ENCODE data around the gene TMEM250.

Gene TMEM250

GRCh38 chr9:136147890-136148714 lies 29.4 kb upstream of the TMEM250 start:
- no peak for DNase-seq (ENCODE audit: low read depth in 2 of 2)

DNA sequence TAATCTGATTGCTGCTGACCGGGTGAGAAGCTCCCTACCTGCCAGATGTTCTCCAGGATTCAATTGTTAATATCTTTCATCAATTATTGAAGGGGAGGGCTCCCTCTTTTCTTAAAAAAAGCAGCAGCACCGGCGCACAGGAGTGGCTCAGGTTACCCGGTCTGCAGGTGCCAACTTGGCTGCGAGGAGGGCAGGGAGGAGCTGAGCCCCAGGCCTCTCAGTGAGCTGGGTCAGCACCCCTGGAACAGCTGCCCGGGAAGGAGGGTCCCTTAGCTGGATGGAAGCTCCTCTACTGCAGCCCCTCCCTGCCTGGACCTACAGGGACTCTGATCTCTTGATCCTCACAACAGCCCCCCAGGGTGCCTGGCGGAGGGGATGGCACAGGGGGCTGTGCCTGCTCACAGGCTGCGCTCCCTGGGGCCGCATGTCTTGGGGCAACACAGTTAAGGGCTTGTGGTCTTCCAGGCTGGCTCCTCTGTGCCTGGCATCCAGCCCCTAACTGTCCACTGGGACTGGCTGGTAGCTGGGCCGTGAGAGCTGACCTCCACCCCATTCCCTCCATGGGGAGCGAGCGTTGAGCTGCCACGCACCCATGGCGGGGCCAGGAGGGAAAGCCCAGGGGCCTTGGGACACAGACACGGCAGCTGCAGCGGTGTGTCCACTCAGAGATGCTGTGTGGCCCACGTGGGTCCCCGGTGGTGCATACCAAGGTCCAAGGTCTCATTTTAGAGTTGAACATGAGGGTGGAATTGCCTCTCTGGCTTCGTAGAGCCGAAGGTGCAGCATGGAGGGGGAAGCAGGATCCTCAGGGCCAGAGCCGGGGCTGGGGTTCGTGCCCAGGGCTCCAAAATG lies 28.6 kb upstream of the TMEM250 start:
- no peak for DNase-seq (ENCODE audit: low read depth in 2 of 2)

DNA sequence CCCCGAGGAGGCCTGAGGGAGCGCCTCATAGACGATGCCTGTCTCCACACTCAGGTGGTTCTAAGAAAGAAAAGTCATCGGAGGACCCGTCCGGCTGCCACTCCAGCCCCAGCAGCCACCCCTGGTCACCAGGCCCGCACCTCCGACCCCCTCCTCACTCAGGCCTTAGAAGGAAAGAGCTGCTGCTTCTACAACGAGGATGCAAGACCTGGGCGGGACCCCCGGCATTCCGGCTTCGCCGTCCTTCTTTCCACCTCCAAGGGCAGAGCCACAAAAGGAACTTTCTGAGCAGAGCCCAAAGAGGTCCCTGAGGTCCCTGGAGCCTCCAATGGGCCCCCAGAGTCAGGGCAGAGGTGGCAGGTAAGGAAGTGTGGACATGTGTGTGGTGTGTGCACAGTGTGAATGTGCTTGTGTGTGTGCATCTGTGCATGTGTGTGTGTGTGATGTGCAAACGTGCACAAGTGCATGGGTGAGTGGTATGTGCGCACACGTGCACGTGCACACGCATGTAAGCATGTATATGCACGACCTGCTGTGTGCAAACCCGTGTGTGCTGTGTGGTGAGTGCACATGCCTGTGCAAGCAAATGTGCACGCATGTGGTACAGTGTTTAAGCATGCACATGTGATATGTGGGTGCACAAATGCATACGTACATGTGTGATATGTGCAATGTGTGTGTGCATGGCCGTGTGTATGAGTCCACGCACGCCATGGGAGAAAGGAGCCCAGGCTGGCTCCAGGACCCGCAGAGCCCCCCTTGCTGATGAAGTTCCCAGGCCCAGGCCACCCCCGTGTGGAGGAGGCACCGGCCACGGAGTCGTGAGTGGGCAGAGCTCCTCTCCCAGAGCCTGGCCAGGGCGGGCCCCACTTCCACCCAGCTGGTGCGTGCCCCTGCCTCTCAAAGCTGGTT lies 27.7 kb upstream of the TMEM250 start:
- DNase-seq (ENCODE audit: low read depth in 2 of 2): no peak

DNA sequence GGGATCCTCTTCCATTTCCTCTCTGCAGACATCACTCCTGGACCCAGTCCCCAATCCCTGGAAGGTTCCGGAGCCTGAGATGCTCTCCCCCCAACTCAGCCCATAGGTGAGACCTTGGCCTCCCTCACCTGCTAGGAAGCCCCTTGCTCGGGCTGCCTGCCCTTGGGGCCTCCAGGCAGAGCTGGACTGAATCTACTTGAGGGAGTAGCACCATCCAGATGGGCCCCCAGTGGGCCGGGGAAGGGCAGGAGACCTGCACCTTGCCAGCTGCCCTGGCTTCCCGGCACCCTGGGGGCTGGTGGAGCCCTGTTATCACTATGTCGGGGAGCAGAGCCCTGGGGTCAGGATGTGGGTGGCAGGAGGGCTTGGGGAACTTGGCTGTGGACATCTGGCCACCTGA lies 26.9 kb upstream of the TMEM250 start:
- no peak for DNase-seq (ENCODE audit: low read depth in 2 of 2)

- no peak for DNase-seq (ENCODE audit: low read depth in 2 of 2)
Observed at GRCh38 chr9:136144450-136144849, 25.8 kb upstream of the TMEM250 start.

GRCh38 chr9:136143215-136144001 lies 24.7 kb upstream of the TMEM250 start:
- no peak for DNase-seq (ENCODE audit: low read depth in 2 of 2)

- DNase-seq (ENCODE audit: low read depth in 2 of 2): no peak
Observed at GRCh38 chr9:136142859-136143214, 24.2 kb upstream of the TMEM250 start.

DNA sequence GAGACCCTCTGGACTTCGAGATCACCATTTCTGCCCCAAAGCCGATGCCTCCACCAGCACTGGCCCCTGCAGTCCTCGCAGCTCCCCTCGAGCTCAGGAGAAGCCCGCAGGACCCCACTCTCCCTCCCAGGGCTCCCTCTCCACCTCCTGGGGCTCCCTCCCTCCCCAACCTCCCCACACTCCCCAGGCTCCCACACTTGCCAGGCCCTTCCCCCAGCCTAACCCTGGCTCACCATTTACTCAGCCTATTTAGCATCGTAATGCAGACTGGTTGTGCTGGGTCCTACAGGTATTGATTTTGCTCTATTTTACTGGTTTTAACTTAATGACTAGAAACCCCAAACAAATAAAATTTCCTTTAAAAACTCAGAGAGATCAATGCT lies 23.7 kb upstream of the TMEM250 start:
- DNase-seq (ENCODE audit: low read depth in 2 of 2): no peak

DNA sequence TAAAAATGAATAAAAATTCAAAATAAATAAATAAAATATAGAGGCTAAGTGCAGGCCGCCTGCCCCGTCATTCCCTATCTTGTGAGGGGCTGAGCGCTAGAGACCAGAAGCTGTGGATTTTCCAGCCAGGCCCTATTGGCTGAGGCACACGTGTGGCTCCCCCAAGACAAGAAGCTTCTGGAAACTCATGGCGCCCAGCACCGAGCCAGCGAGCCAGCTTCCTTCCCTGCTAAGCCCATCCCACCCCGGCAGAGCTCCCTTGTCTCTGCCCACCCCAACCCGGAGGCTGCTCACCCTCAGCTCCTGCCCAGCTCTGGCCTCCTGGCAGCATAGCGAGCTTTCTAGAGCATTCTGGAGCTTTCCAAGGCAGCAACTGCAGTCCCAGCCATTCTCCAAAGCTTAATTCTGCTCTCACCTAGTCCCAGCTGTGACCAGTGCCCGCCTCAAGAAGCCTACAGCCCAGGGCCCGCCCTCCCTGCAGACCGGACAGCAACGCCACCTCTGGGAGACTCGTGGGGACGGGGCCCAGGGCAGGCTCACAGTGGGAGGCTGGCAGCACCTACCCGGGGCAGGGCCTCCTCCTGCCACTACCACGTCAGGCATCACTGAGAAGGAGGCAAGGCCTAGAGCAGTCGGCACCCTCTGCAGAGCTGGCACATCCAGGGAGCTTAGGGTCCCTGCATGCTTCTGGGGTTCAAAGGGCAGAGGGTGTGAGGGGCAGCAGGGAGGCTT lies 23.2 kb upstream of the TMEM250 start:
- no peak for DNase-seq (ENCODE audit: low read depth in 2 of 2)

GRCh38 chr9:136140966-136141365 lies 22.3 kb upstream of the TMEM250 start:
- DNase-seq (ENCODE audit: low read depth in 2 of 2): no peak

DNA sequence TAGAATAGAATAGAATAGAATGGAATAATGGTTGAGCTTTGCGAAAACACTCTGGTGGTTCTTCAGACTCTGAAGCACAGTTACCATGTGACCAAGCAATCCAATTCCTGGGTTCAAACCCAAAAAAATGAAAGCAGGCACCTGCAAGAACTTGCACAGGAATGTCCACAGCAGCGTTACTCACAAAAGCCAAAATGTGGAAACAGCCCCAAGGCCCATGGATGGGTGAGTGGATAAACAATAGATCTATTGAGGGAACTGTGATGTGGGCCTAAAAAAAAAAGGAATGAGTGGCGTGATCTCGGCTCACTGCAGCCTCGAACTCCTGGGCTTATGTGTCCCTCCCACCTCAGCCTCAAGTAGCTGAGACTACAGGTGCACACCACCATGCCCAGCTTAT lies 21.4 kb upstream of the TMEM250 start:
- DNase-seq (ENCODE audit: low read depth in 2 of 2): no peak

DNA sequence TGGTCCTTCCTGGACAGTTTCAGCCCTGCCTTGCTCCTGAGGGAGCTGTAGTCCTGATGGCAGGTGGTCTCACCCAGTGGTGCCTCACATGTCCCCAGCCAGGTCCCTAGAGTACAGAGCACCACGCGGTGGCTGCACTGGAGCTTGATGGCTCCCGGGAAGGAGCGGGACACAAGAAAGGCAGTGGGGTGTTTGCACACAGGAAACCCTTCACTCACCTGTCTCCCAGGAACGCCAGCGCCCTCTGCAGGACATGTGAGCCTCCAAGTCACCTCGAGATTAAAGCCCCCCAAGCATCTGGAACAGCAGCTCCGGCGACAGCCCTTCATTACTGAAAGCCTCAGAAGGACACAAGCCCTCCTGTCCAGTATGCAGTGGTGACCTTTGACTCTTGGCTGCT lies 19.9 kb upstream of the TMEM250 start:
- no peak for DNase-seq (ENCODE audit: low read depth in 2 of 2)

DNA sequence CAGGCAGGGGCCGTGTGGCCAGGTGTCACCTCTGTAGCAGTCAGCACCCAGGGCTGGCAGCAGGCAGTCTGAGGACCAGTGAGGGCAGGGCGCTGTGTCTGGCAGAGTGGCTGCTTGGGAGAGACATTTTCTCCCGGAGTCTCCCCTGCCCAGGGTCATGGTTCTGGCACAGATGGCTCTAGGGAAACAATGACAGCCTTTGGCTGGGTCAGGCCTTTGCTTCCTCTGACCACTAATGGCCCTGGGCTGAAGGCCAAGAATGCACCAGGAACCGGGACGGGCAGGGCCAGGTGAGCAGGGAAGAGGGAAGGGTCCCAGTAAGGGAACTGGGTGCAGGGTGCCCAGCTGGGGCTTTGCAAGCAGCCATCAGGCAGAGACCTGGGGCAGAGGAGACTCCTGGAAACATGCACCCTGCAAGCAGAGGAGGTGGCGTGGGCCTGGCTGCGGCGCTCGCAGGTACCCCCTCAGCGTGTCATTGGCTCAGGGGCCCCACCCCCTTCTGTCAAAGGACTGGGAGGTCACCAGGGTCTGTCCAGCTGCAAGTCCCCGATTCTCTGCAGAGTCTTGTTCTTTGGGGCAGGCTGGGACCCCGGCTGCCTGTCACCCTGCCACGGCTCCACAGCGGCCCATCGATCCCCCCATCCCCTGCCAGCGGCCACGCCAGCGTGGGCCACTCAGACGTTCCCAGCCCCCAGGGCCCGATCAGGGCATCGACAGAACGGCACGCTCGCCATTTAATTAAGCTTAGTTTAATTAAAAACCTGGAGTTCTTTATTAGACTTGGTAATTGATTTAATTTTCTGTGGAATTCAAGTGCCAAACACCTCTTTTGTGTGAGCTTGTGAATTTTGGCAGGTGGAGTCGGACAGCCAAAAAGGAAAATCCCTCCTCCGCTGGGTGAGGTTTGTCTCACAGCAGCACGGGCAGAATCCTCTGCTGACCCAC lies 18.9 kb upstream of the TMEM250 start:
- DNase-seq (ENCODE audit: low read depth in 2 of 2): no peak

DNA sequence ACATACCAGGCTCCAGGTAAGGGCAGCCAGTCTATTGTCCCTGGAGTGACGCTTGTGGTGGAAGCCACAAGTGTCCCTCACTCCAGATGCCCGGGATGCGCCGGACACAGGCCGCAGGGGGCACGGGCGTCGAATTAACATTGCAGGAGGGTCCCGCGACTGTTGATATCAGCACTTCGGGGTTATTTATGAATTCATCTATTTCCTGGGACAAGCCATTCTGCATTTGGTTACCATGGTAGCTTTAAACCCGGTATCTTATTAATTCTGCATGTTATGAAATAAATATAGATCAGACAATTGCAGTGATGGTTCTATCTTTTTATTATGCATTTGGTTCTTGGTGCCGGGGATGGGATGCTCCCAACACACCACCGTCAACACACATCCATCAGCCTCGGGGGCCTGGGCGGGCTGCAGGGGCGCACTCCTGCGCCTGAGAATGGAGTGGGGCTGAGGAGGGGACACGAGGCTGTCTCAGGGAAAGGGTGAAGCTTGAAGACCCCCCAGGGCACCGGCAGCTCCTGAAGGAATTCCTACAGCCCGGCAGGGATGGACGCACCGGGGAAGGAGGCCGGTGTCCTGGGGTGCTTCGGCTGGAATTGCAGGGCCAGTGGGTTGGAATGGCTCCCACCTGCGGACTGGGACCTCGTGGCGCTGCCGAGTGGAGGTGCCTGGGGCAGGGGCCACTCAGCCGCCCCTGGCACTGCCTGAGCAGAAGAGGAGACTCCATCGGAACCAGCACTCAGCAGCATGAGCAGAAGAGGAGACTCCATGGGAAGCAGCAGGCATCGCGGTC lies 17.7 kb upstream of the TMEM250 start:
- no peak for DNase-seq (ENCODE audit: low read depth in 2 of 2)

DNA sequence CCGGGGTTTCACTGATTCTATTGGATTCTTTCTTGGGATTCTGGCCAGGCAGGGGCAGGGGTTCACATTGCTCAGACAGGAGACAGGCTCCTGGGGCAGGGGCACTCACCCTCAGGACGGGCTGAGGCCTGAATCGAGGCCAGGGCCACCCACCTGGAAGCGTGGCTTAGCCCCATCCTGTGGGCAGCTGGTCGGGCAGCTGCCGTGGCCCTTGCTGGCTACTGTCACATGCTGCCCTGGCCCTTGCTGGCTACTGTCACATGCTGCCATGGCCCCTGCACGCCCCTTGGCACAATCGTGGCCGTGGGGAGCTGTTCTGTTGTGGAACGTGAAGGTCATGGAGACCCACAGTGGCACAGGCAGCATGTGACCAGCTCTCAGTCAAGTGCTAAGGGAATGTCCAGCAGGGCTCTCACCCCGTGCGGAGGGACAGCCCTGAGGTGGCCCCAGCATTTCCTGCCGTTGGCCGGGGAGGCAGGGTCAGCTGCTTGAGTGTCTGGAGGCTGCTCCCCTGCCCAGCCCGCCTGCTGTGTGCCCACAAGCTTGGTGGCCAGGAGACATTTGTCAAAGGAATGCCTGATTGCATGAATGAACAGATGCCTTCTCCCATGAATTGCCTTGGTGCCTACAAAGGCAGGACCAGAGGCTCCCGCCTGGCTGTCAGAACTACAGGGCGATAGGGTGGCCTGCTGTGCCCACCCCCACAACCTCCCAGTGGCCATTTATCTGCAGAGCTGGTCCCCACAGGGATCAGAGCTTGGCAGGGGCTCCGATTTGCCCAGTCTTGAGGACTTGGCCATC lies 16.9 kb upstream of the TMEM250 start:
- DNase-seq (ENCODE audit: low read depth in 2 of 2): no peak

GRCh38 chr9:136133959-136134484 lies 15.3 kb upstream of the TMEM250 start:
- no peak for DNase-seq (ENCODE audit: low read depth in 2 of 2)

DNA sequence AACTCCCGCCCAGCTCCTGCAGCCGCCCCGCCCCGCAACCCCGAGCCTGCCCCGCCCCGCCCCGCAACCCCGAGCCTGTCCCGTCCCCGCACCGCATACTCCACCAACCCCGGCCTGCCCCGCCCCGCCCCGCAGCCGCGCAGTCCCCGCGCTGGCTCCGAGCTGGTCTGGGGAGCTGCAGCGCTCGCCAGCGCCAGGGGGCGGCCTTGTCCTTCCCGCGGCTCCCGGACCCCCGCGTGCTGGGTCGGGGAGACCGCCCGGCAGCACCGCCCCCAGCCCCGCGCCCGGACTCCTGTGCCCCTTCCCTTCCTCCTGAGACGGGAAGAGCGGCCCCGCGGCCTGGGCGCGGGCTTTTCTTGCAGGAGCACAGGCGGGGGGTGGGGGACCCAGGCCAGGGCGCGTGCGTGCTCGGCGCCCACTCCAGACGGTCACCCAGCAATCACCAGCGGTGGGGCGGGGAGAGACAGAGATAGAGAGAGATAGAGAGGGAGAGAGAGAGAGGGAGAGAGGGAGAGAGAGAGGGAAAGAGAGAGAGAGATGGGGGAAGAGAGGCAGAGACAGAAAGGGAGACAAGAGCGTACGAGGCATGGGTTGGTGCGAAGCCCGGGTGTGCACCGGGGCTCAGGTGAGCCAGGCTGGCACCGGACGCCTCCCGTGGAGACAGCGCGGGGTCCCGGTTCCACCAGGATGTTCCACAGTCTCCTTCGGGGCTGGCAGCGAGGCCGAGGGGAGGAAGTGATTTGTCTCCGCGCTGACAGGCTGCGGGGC lies 14.7 kb upstream of the TMEM250 start:
- DNase-seq (ENCODE audit: low read depth in 2 of 2): no peak

Data from fibroblast of skin of left quadriceps (primary cell).